ENCODE results near the gene ADAMTS12.

- TF ChIP-seq POLR2A (IDR thresholded peaks at IDR 0.05; ENCODE audit: low read depth, low read length) (no peak), TAF1 (IDR thresholded peaks at IDR 0.05; ENCODE audit: low read depth, low read length) (no peak), POU2F2 (IDR thresholded peaks at IDR 0.05; ENCODE audit: low read depth, low read length) (no peak), POLR2AphosphoS5 (IDR thresholded peaks at IDR 0.05; ENCODE audit: low read depth, low read length) (no peak), SPI1 (IDR thresholded peaks at IDR 0.05; ENCODE audit: low read depth, low read length) (no peak)
Observed at GRCh38 chr5:33891788-33892619, at the start of gene ADAMTS12.
